HT1080 (cell line): ENCODE measurements around the gene HDAC7. TPM values are rescaled to one million over a fixed set of nuclear protein-coding genes. Genes with fewer than 3 reads are reported as not detected.
A peak's percentile ranks its signal among the peaks of the same experiment; 100 is the strongest.

ENCODE experiments used
- DNase-seq: peaks from one replicate; pipeline ENCODE4 v3.0.0-alpha.2; 2015; ENCODE audit warnings: low read depth
- total RNA-seq: library from RNA; depleted of rRNA; stranded (reverse); fragments of >200 nt; shearing (Covaris generic); gene quantifications from 2 replicates; pipeline ENCODE4 v1.2.3, GENCODE V29; 2014

The HDAC7 gene
- total RNA-seq, 1 experiment from 2014 or later = 40.0 TPM

GRCh38 chr12:47767216-47767724, 52.4 kb downstream of the HDAC7 start:
- no peak for DNase-seq

GRCh38 chr12:47766502-47767215, 53.0 kb downstream of the HDAC7 start:
- DNase-seq = no peak

- no peak for DNase-seq
Measured at GRCh38 chr12:47763481-47764346, 56.0 kb downstream of the HDAC7 start.

GRCh38 chr12:47762850-47763465, 56.7 kb downstream of the HDAC7 start:
- DNase-seq = no peak

GRCh38 chr12:47758834-47759690, 60.6 kb downstream of the HDAC7 start, which contains the start of gene RAPGEF3:
Gene RAPGEF3 (minus strand): TSS chr12:47758880. CDS start chr12:47758556, 324 bp downstream.
- peak; percentile 86 for DNase-seq

- DNase-seq = no peak
Measured at GRCh38 chr12:47758584-47758833, 61.2 kb downstream of the HDAC7 start.

- no peak for DNase-seq
Measured at GRCh38 chr12:47757840-47758583, 61.7 kb downstream of the HDAC7 start.

GRCh38 chr12:47757364-47757839, 62.3 kb downstream of the HDAC7 start:
- DNase-seq = no peak

GRCh38 chr12:47755655-47756562, 63.8 kb downstream of the HDAC7 start:
- no peak for DNase-seq

GRCh38 chr12:47754881-47755280, 64.8 kb downstream of the HDAC7 start:
- DNase-seq = no peak

GRCh38 chr12:47754126-47754525, 65.6 kb downstream of the HDAC7 start:
- no peak for DNase-seq

- peak; percentile 76 for DNase-seq
Measured at GRCh38 chr12:47753021-47754001, 66.4 kb downstream of the HDAC7 start.

- DNase-seq = no peak
Measured at GRCh38 chr12:47752552-47752951, 67.2 kb downstream of the HDAC7 start.

- no peak for DNase-seq
Measured at GRCh38 chr12:47752121-47752520, 67.6 kb downstream of the HDAC7 start.

- no peak for DNase-seq
Measured at GRCh38 chr12:47751561-47751960, 68.1 kb downstream of the HDAC7 start.

- no peak for DNase-seq
Measured at GRCh38 chr12:47750916-47751470, 68.7 kb downstream of the HDAC7 start.

- DNase-seq = no peak
Measured at GRCh38 chr12:47750229-47750798, 69.4 kb downstream of the HDAC7 start.
